A549 (cell line): ENCODE data around the gene DDX1. TPM values are rescaled to one million over a fixed set of nuclear protein-coding genes. Genes with fewer than 3 reads are reported as not detected.
"Not testable (repeated sequence)": the region's sequence is repeated elsewhere in the genome, so short reads cannot be mapped to it uniquely, and the experiment has no call there.

ENCODE experiments used
- ATAC-seq, 2 experiments: fragments of 200-7000 bp in 1 of 2; fragments of >200 bp in 1 of 2; cut with Nextera tagmentation in 1 of 2; cut with Tn5 transposase in 1 of 2; 3 replicates each; pipeline versions ENCODE4 v1.8.0 to v1.9.1; 2018 to 2020; ENCODE audit warnings: mild to moderate bottlenecking in 1 of 2, moderate library complexity in 1 of 2
- CTCF ChIA-PET: fragments of 300-600 bp; sonication (Branson Sonifier 250); formaldehyde crosslinking; extraction: SDS; loops from one replicate; lab custom pipeline; 2021; ENCODE audit warnings: antibody characterized with exemption, inconsistent platforms; lab: Yijun Ruan, JAX
- POLR2A ChIA-PET: fragments of 350-600 bp; formaldehyde crosslinking; extraction: SDS; loops from one replicate; lab custom pipeline; 2021; ENCODE audit warnings: antibody characterized with exemption, inconsistent platforms; lab: Yijun Ruan, JAX
- DNase-seq, 2 experiments: peaks; one replicate each; pipeline versions ENCODE4 v3.0.0 to v3.0.0-alpha.2; 2011 to 2016; ENCODE audit warnings: low read depth in 1 of 2, low spot score in 1 of 2
- FAIRE-seq: peaks from 2 replicates; lab custom pipeline; 2011; peaks lifted over from hg19 to GRCh38; lab: Jason Lieb, UNC
- H3K27ac ChIP-seq, 2 experiments: fragments of >200 bp; sonication (Bioruptor Twin); formaldehyde crosslinking; 3 replicates each; pipeline ENCODE4 v1.5.1; 2016 to 2017
- H3K4me1 ChIP-seq: fragments of >200 bp; sonication (Bioruptor Twin); formaldehyde crosslinking; 3 replicates; pipeline ENCODE4 v1.6.1; 2016
- H3K4me2 ChIP-seq: fragments of >200 bp; sonication (Bioruptor Twin); formaldehyde crosslinking; 3 replicates; pipeline ENCODE4 v1.6.1; 2016
- H3K4me3 ChIP-seq: fragments of >200 bp; sonication (Bioruptor Twin); formaldehyde crosslinking; 3 replicates; pipeline ENCODE4 v1.5.1; 2016
- H3K9me3 ChIP-seq: fragments of >200 bp; sonication (Bioruptor Twin); formaldehyde crosslinking; 3 replicates; pipeline ENCODE4 v1.6.1; 2016
- ATOH8 ChIP-seq: fragments of 250-450 bp; sonication (Bioruptor Pico); IDR thresholded peaks from 2 replicates; pipeline ENCODE4 v1.5.0; 2020; ENCODE audit warnings: low read depth, mild to moderate bottlenecking, moderate library complexity
- BCL3 ChIP-seq: fragments of >200 bp; sonication (Bioruptor Twin); formaldehyde crosslinking; IDR thresholded peaks from 3 replicates; pipeline ENCODE4 v1.6.1; 2016
- E2F6 ChIP-seq: IDR thresholded peaks from 2 replicates; pipeline ENCODE4 v1.6.1; 2012; ENCODE audit warnings: low read depth, borderline replicate concordance
- EHMT2 ChIP-seq: fragments of 200-600 bp; sonication (generic); IDR thresholded peaks from 2 replicates; pipeline ENCODE4 v1.6.1; 2016; ENCODE audit warnings: antibody characterized with exemption, low read depth, mild to moderate bottlenecking, moderate library complexity
- ESRRA ChIP-seq: fragments of 150-350 bp; IDR thresholded peaks from 2 replicates; pipeline ENCODE4 v1.6.1; 2014; ENCODE audit warnings: mild to moderate bottlenecking, low read length, borderline replicate concordance
- FOSL2 ChIP-seq, 2 experiments: fragments of 450-650 bp in 1 of 2; fragments of >200 bp in 1 of 2; sonication (Bioruptor Twin) in 1 of 2; formaldehyde crosslinking; IDR thresholded peaks; 2 replicates each; pipeline versions ENCODE4 v1.5.0 to v1.6.1; 2016 to 2020; ENCODE audit warnings: mild to moderate bottlenecking in 1 of 2, moderate library complexity in 1 of 2
- GATA3 ChIP-seq: IDR thresholded peaks from 2 replicates; pipeline ENCODE4 v1.6.1; 2012; ENCODE audit warnings: borderline replicate concordance
- HES2 ChIP-seq: fragments of >200 bp; sonication (Bioruptor Twin); formaldehyde crosslinking; IDR thresholded peaks from 2 replicates; pipeline ENCODE4 v1.6.1; 2016
- HMGXB4 ChIP-seq: fragments of 250-450 bp; sonication (Bioruptor Pico); IDR thresholded peaks from 2 replicates; pipeline ENCODE4 v1.5.0; 2021; ENCODE audit warnings: mild to moderate bottlenecking, moderate library complexity, borderline replicate concordance
- HOXB5 ChIP-seq: fragments of 250-450 bp; sonication (Bioruptor Pico); IDR thresholded peaks from 2 replicates; pipeline ENCODE4 v1.5.0; 2020; ENCODE audit warnings: mild to moderate bottlenecking, moderate library complexity
- JUN ChIP-seq, 2 experiments: fragments of >200 bp; sonication (Bioruptor Twin); formaldehyde crosslinking; IDR thresholded peaks; 2 replicates in 1 of 2; 3 replicates in 1 of 2; pipeline ENCODE4 v1.6.1; 2016 to 2017
- KDM5A ChIP-seq: fragments of 200-600 bp; sonication (generic); IDR thresholded peaks from 2 replicates; pipeline ENCODE4 v1.6.1; 2016; ENCODE audit warnings: antibody characterized with exemption, mild to moderate bottlenecking
- MAX ChIP-seq: IDR thresholded peaks from 2 replicates; pipeline ENCODE4 v1.6.1; 2012
- MAZ ChIP-seq: fragments of 150-350 bp; IDR thresholded peaks from 2 replicates; pipeline ENCODE4 v1.6.1; 2014; ENCODE audit warnings: antibody characterized with exemption, low read depth, low read length, borderline replicate concordance
- MYC ChIP-seq: IDR thresholded peaks from 2 replicates; pipeline ENCODE4 v1.6.1; 2012; ENCODE audit warnings: mild to moderate bottlenecking, inconsistent platforms, low read length, improper control_type of control experiment, borderline replicate concordance
- NFE2L2 ChIP-seq: fragments of 150-350 bp; conservative IDR thresholded peaks from 2 replicates; pipeline ENCODE4 v1.6.1; 2014; ENCODE audit warnings: low read length
- PBX3 ChIP-seq: IDR thresholded peaks from 2 replicates; pipeline ENCODE4 v1.6.1; 2012
- PHF8 ChIP-seq: fragments of 200-600 bp; sonication (generic); IDR thresholded peaks from 2 replicates; pipeline ENCODE4 v1.6.1; 2016; ENCODE audit warnings: low read depth, mild to moderate bottlenecking, antibody characterized with exemption, moderate library complexity, borderline replicate concordance
- POLR2A ChIP-seq: IDR thresholded peaks from 2 replicates; pipeline ENCODE4 v1.6.1; 2012; ENCODE audit warnings: mild to moderate bottlenecking, low read length
- REST ChIP-seq: fragments of 200-600 bp; sonication (generic); IDR thresholded peaks from 2 replicates; pipeline ENCODE4 v1.6.1; 2016; ENCODE audit warnings: antibody characterized with exemption, mild to moderate bottlenecking, moderate library complexity
- SREBF2 ChIP-seq: fragments of 450-650 bp; IDR thresholded peaks from 2 replicates; pipeline ENCODE4 v1.6.1; 2014; ENCODE audit warnings: mild to moderate bottlenecking, moderate library complexity
- TFCP2L1 ChIP-seq: fragments of 250-450 bp; sonication (Bioruptor Pico); IDR thresholded peaks from 2 replicates; pipeline ENCODE4 v1.5.0; 2021; ENCODE audit warnings: mild to moderate bottlenecking
- ZFP36 ChIP-seq: fragments of 450-650 bp; IDR thresholded peaks from 2 replicates; pipeline ENCODE4 v1.6.1; 2014; ENCODE audit warnings: borderline replicate concordance; ENCODE audit not compliant: partially characterized antibody
- ZNF302 ChIP-seq: fragments of 250-450 bp; sonication (Bioruptor Pico); IDR thresholded peaks from 2 replicates; pipeline ENCODE4 v1.9.0; 2021; ENCODE audit warnings: inconsistent platforms, mild to moderate bottlenecking, moderate library complexity
- WGBS: methylation state at CpG from one replicate; pipeline ENCODE4 v1.1.6; 2017; ENCODE audit errors: missing lambda C conversion rate; 5-methylcytosine and 5-hydroxymethylcytosine counted together
- polyA minus RNA-seq: library from RNA; depleted of rRNA, polyadenylated mRNA; stranded (reverse); fragments of >200 nt; gene quantifications from 2 replicates; pipeline ENCODE4 v1.2.3, GENCODE V29; 2011; rRNA and poly(A)+ RNA removed
- polyA plus RNA-seq, 4 experiments: library from polyadenylated mRNA; depleted of rRNA in 3 of 4; stranded (reverse); fragments of >200 nt; fragmentation: RNase III in 1 of 4; extraction: RNeasy Plus Mini Kit Qiagen cat#74134 plus additional on column Dnase treatment in 1 of 4; gene quantifications; 2 replicates in 3 of 4; 3 replicates in 1 of 4; pipeline ENCODE4 v1.2.3, GENCODE V29; 2011 to 2017

The DDX1 gene
- polyA plus RNA-seq (2011; rRNA removed): 166 and 214 TPM in 2 replicates
- polyA plus RNA-seq (2012; cell fraction: cytosol; rRNA removed): 60.7 and 76.3 TPM in 2 replicates
- 27.4 and 41.0 TPM in 2 replicates for polyA plus RNA-seq (2012; cell fraction: nucleus; rRNA removed)
- 157 to 176 TPM (median 160 TPM) in 3 replicates for polyA plus RNA-seq (2017; fragmentation: RNase III; extraction: RNeasy Plus Mini Kit Qiagen cat#74134 plus additional on column Dnase treatment)
- polyA minus RNA-seq: 34.0 and 36.3 TPM in 2 replicates

- DNase-seq (peak; percentile 83 to 92), FAIRE-seq (no peak)
- no peaks in the 10 kb centered on the region for H3K9me3 ChIP-seq
- POLR2A ChIA-PET: interaction anchor here (1.5 kb wide), 1 partner anchor 31 kb away, joined by 4 read pairs; the partner anchor contains the start of gene NBAS
- H3K4me1 ChIP-seq: peaks cover 23% of the 10 kb centered on the region
- H3K4me3 ChIP-seq: peak within 1 kb of the TSS; percentile 82
- CTCF ChIA-PET: interaction anchor here (0.8 to 9.2 kb wide), 3 partner anchors 9 to 348 kb away, joined by 3 to 147 read pairs (median 5); no protein-coding TSS in a partner anchor
- 1% methylated on average over 59 of the region's 68 CpGs for WGBS
- peak; percentile 97 for TF ChIP-seq MYC
- TF ChIP-seq ATOH8: peak; percentile 31; the same call in 1 of the 2 replicates
- peak; percentile 95 for TF ChIP-seq PHF8
- peak; percentile 63 for TF ChIP-seq HOXB5
- TF ChIP-seq BCL3: peak; percentile 95
- no peak for TF ChIP-seq EHMT2
- TF ChIP-seq REST: peak; percentile 61
- no peak for TF ChIP-seq SREBF2
- TF ChIP-seq GATA3: no peak
- TF ChIP-seq HMGXB4 (CRISPR knock-in tag): no peak
- peak; percentile 99 for TF ChIP-seq MAX
- TF ChIP-seq ESRRA: 0 out of 2 replicates have a peak, but pooled peaks have one; percentile 16
- TF ChIP-seq POLR2A: peak; percentile 84
- no peak for TF ChIP-seq ZNF302 (CRISPR knock-in tag)
- no peak for TF ChIP-seq NFE2L2
- TF ChIP-seq JUN (IDR thresholded peaks at IDR 0.05): peak; percentile 91 to 98
- peak; percentile 84 for TF ChIP-seq KDM5A
- peak; percentile 66; the same call in 1 of the 2 replicates for TF ChIP-seq PBX3
- peak; percentile 93; the same call in 1 of the 2 replicates for TF ChIP-seq MAZ
- peak; percentile 98 for TF ChIP-seq E2F6
- peak; percentile 59; the same call in 1 of the 2 replicates for TF ChIP-seq TFCP2L1 (CRISPR knock-in tag)
- no peak for TF ChIP-seq HES2
- TF ChIP-seq FOSL2 (IDR thresholded peaks at IDR 0.05): no peak
- peak; percentile 41 for TF ChIP-seq FOSL2 (CRISPR knock-in tag; IDR thresholded peaks at IDR 0.05)
- peak; percentile 4 for TF ChIP-seq ZFP36
- TF ChIP-seq, all 56 proteins: peak for 17
- peak; percentile 94 to 95 for ATAC-seq
- H3K4me2 ChIP-seq: peak within 1 kb of the TSS; percentile 76
- peak within 1 kb of the TSS; percentile 93 for H3K27ac ChIP-seq
Measured at GRCh38 chr2:15591692-15592463, at the start of gene DDX1. TSS of gene DDX1 (plus strand) at chr2:15591868. CDS start at chr2:15591934, 66 bp downstream.

GRCh38 chr2:15542269-15542668 lies 49.4 kb upstream of the DDX1 start:
- H3K9me3 ChIP-seq, H3K4me1 ChIP-seq, POLR2A ChIA-PET, ATAC-seq, DNase-seq, H3K4me2 ChIP-seq, FAIRE-seq, CTCF ChIA-PET, H3K27ac ChIP-seq, H3K4me3 ChIP-seq: not testable (repeated sequence)
- WGBS: 57% methylated on average over 1 of the region's 6 CpGs
